ENCODE results near the gene CAPN5. TPM values are rescaled to one million over a fixed set of nuclear protein-coding genes. Genes with fewer than 3 reads are reported as not detected.

Gene CAPN5
- total and polyA plus RNA-seq, 2 experiments from 2014 or later = 10.2 to 32.2 TPM

- Mint-ChIP-seq H3K27ac (no peak overlapping the region), H3K27me3 (ENCODE audit: insufficient read depth, low read depth, poor library complexity) (peaks cover 4% of the 10 kb centered on the region), H3K4me3 (no peak overlapping the region), H3K36me3 (ENCODE audit: low read depth) (no peaks in the 10 kb centered on the region), H3K4me1 (peaks cover 16% of the 10 kb centered on the region), H3K9me3 (no peaks in the 10 kb centered on the region)
- DNase-seq (ENCODE audit: low spot score) (no peak), ATAC-seq (no peak)
- Histone ChIP-seq H2AFZ (no peak overlapping the region), H3K4me1 (ENCODE audit: insufficient read depth) (peaks cover 3% of the 10 kb centered on the region; the same call in 1 of the 2 replicates), H3K4me3 (no peak overlapping the region), H3K27ac (ENCODE audit: low read depth) (no peak overlapping the region), H3K4me2 (no peak overlapping the region), H3K79me2 (replicated peaks; ENCODE audit: insufficient read depth) (no peaks in the 10 kb centered on the region), H3K36me3 (ENCODE audit: insufficient read depth) (no peaks in the 10 kb centered on the region), H3F3A (replicated peaks; ENCODE audit: low read depth) (no peaks in the 10 kb centered on the region), H3K9me2 (ENCODE audit: insufficient read depth) (no peaks in the 10 kb centered on the region), H3K27me3 (ENCODE audit: insufficient read depth) (no peaks in the 10 kb centered on the region), H4K20me1 (replicated peaks; ENCODE audit: insufficient read depth) (no peaks in the 10 kb centered on the region)
- TF ChIP-seq EZH2 (IDR thresholded peaks at IDR 0.05; ENCODE audit: low read depth, unreplicated experiment) (no peak), CREB1 (CRISPR knock-in tag; IDR thresholded peaks at IDR 0.05; ENCODE audit: low read depth) (no peak), EZH2phosphoT487 (IDR thresholded peaks at IDR 0.05; ENCODE audit: unreplicated experiment) (no peak), ZNF114 (CRISPR knock-in tag; IDR thresholded peaks at IDR 0.05) (no peak), ZNF462 (CRISPR knock-in tag; IDR thresholded peaks at IDR 0.05) (no peak)
Measured at GRCh38 chr11:77141475-77141874, 74.7 kb downstream of the CAPN5 start.

Measured in GM23338 (cell line).